HG03575 (cell line): ENCODE measurements around the gene P2RY2.

Experiments
- ATAC-seq: cut with Tn5 transposase; IDR thresholded peaks from one replicate; pipeline ENCODE4 v1.9.1; 2021; ENCODE audit not compliant: unreplicated experiment, insufficient number of reproducible peaks, low FRiP score; ENCODE audit errors: extremely low read depth

P2RY2 gene

DNA sequence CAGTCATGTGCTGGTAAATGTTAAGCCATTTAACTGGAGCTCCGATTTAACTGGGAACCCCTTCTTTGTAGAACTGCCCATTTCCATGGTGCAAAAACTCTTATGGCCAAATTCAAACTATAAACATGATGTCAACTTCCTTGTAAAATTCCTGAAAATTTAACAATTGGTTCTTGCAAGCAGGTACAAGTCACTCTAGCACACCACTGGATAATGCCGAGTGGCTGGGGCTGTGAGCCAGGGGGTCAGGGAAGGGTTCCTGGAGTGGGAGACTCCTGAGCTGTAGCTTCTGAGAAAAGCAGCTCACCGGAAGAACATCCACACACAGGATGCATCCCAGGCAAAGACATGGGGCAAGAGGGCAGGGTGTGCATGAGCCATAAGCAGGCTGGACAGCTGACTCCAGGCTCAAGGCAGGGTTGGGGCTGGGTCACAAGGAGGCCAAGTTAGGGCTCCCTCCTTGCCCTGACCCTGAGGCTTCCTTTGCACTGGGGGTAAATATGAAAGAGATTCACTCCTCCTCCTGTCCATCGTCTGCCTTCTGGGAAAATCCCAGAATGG is 18.2 kb downstream of the P2RY2 start:
- no peak for ATAC-seq

DNA sequence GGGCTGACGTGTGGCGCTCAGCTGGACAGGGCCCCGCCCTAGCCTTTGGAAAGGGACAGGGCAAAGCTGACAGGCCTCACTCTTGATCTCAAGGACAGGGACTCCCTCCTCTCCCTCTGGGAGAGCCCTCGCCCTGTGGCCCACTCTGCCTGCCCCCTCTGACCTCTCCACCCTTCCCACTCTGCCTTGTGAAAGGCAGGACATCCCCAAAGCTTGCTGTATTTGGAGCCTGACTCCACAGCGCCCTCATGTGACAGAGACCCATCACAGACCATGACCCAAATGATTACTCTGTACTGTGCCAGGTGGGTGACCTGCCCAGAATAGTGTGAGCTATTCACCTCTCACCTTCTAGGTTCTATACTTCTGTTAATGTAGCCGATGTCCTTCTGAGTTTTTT is 18.8 kb downstream of the P2RY2 start:
- no peak for ATAC-seq

DNA sequence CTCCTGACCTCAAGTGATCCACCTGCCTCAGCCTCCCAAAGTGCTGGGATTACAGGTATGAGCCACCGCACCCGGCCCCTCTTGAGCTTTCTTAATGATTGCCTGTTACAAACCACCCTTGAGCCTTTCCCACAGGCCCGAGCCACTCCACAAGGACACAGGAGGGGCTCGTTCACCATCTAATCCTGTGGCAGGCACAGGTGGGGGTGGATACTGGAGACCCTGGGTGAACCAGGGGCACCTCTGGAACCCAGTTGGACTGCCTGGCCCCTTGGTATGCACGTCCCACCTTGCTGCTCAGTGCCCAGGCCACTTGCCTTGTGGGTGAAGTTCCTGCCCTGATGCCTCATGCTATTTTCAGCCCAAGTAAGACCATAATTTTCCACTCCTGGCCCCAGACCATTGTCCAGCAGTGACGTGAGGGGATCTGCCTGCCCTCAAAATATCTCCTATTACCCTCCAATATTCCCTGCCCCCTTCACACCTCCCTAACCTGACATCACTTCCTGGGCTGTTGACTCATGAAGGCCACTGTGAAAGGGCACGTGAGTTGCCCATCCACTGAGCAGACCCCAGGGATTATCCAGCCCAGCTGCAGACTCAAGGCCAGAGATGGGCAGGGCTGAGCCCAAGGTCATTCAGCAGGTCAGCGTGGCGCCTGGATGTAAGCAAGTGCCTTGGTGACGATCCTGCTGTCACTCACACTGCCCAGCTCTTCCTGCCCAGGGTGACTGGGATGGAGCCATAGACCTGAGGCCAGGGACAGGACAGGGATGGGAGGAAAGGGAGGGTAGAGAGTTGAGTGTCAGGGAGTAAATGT is 19.6 kb downstream of the P2RY2 start:
- no peak for ATAC-seq

DNA sequence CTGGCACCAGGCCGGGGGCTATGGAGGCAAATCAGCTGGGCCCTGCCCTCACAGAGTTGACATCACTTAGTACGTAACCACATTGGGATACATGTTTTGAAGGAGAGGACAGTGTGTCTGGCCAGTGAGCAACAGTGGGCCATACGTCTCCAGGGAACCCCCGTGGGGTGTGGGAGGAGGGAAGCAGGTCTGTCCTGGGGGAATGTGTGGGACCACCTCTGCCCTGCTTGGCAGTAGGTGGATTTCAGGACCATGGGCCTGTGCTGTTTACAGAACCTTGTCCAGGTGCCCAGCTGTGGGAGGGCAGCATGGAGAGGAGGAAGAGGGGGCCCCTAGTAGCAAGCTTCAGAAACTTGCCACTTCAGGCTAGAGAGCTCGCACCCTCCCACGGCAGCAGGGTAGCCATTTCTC is 21.0 kb downstream of the P2RY2 start:
- ATAC-seq, result no peak

DNA sequence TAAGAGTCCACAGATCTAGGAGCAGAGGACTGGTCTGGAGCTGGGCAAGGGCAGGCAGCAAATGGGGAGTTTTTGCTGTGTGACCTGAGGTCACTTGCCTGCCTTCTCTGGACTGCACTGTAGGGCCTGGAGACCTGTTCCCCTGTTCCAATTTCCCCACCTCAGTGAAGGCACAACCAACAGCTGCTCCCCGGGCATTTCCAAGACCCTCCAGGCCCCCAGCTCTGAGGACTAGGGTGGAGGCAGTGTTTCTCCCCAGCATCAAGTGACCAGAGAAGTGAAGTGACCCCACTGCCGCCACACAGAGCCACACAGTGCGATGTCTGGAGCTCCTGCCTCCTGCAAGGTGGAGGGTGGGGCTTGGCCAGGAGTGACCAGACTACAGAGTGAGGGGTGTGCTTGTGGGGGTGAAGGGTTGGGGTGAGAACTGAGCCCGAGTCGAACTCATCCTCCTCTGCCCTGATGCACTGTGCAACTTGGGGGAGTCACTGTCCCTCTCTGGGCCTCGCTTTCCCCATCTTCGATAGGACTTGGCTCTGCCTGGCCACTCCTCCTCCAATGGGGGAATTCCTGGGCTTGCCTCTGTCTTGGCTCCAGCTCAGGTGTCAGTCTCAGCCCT is 21.6 kb downstream of the P2RY2 start:
- ATAC-seq, result no peak

DNA sequence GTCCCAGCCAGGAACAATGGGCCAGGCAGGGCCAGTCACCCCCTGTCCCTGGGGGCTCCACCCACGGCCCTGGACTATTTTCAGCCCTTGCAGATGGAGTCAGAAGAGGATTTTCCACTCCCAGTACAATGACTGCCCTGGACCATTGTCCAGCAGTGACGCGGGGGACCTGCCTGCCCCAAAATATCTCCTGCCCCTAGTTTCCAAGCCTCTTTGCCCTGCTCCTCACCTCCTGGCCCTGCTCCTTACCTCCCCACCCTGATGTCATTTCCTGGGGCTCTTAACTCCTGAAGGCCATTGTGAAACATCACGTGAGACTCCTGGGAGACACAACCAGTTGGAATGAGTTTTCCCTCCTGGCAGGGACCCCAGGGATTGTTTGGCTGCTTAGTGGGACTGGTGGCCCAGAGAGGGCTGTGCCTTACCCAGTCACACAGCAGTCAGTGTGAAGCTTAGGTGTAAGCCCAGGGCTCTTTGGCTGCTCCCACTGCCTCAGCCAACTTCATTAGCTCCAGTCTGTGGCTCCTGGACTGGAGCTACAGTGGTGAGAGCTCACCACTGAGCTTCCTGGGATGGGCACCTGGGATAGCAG is 22.2 kb downstream of the P2RY2 start:
- ATAC-seq, result no peak

DNA sequence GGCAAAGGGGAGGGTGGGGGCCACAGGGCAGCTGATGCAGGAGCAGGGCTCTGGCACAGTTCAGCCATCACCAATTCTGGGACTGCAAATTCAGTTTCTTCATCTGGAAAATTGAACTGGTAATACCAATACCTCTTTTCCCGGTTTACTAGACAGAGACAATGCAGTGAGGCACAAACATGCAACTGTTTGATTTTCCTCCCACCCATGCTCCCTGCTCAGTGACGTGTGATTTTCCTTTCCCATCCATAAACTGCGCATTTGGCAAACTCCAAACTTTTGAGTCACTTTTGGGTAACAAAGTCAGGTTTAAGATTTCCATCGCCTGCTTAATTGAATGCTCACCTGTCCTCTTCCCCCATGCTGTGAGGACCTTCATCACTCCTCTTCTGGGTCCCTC is 23.2 kb downstream of the P2RY2 start:
- no peak for ATAC-seq

DNA sequence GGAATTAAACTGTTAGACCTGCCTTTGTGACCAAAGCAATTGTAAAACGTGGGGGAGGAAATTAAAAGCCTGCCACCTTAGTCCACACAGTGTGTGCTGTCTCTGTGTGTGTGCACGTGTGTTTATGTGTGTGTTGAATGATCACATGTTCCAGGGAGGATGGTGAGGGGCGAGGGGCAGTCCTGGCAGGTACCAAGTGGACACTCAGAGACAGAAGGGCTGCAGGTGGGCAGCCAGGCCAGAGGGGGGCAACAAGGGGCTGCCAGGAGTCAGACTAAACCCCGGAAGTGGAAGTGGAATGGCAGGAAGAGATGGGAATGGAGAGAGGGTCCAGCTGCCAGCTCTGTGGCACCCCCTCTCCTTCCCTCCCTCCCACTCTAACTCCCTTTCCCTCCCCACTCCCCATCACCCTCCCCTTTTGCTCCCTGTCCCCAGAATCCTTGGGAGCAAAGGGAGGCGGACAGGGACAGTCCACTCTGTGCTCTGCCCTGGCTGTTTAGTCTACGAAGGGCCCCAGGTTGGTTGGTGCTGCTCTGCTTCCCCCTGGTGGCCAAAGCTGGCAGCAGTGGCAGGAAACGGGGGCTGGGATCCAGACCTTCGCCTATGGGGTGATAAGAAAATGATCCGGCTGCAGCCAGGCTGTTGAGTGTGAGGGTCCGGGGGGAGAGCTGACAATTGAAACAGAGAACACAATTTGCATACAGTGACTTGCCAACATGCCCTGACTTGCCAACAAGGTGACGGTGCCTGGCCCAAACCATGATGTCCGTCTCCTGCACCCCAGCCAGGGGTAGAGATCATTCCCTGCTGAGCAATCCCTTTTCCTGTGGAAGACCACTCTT is 24.4 kb downstream of the P2RY2 start:
- no peak for ATAC-seq

DNA sequence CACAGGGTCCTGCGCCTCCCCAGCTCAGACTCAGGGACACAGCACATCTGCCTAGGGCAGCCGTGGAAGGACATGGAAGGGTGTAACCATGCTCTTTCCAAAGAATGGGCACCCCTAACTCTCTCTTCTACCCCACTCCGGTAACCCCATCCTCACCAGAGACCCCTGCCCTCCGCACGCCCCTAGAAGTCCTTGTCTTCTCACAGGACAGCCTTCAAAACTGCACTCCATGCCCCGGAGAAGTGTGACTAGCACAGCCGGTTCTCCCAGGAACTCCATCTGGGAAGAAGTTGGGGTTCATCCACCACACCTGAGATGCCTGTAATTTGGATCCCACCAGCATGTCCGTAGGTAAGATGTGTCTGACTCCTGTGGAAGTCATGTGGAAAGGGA is 25.0 kb downstream of the P2RY2 start:
- ATAC-seq, result no peak

DNA sequence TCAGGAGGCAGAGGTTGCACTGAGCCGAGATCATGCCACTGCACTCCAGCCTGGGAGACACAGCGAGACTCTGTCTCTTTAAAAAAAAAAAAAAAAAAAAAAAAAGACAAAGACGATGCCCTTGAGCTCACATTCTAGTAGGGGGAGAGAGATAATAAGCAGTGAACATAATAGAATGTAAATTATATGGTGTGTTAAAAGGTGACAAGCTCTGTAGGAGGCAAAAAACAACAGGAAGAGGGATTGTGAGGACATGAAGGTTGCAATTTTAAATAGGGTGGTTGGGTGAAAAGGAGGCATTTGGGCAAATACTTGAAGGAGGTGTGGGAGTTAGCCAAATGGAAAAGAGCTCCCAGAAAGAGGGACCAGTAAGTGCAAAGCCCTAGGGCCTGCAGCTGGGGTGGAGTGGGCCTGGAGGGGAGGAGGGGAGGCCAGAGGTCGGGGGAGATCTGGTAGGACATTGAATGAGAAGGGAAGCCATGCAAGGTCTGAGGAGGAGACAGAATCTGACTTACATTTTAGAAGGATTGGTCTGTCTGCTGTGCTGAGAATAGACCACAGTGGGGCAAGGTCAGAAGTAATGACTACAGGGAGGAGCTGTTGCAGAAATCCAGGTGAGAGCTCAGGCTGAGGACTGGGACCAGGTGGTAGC is 26.6 kb downstream of the P2RY2 start:
- ATAC-seq, result no peak

DNA sequence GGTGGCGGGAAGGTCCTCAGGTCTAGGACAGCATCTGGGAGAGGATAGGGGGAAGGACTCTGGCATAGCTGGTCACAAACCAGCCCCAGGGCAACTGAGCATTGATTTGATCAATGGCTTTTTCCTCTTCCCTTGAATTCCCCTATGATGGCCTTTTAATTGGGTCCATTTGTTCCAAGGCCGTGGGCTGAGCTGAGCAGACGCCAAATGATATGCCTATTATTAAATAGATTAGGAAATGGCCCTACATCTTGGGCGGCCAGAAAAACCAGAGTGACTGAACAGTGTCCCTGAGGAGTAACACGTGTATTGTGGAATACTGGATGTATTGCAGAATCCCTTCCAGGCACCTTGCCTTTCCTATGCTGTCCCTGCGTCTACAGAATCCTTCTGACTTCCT is 27.4 kb downstream of the P2RY2 start:
- no peak for ATAC-seq

DNA sequence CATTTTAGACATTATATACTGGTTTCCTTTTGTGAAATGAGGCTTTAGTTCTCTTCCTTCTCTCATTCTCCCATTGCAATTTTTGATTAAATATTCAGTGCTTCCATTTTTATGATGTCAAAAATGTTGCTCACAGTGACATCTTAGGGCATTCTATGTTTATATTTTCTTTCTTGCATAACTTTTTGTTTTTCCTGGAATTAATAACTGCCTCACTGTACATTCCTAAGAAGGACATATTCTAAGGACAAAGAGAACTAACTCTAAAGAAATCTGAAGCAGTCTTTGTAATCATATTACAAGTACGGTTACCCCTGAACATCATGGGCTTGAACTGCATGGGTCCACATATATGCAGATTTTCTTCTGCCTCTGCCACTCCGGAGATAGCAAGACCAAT is 28.2 kb downstream of the P2RY2 start:
- ATAC-seq, result no peak

DNA sequence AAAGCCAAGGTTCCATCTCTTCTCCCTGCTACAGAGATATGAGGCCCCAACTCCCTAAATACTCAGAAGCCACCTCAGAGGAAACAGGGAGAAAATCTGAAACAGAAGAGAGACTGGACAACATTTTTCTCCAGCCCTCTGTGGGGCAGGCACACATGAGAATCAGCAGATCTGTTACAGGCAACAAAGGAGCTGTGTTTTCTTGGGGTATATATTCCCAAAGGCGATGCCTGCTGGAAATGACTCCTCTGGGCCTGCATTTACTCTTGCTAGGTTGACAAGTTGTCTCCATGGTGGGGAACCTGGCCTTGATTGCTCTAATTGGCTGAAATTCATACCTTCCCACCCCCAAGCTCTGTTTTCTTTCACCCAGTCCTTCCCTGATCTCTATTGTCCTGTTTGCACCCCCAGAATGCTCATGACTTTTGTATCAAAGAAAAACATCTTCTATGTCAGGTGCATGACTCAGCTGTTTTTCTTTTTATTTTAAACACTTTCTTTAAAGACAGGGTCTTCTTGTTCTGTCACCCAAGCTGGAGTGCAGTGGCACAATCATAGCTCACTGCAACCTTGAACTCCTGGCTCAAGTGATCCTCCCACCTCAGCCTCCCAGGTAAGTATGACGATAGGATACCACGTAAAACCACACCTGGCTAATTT is 30.6 kb downstream of the P2RY2 start:
- no peak for ATAC-seq

DNA sequence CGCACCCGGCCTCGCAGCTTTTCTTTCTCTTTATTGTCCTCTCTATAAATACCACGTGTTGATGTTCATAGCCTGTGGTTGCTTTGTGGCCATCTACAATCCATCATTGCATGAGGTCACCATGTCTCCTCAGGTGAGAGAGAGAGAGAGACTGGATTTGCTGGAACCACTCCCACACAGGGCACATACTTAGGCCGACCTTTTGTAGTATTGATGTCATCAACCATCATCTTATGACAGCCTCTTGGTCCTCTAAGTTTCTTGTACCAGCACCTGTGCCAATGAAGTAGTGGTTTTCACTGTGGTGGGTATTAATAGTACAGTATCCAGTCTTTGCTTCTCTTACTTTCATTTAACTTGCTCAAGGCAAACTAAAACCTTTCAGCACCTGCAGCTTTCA is 31.2 kb downstream of the P2RY2 start:
- no peak for ATAC-seq

DNA sequence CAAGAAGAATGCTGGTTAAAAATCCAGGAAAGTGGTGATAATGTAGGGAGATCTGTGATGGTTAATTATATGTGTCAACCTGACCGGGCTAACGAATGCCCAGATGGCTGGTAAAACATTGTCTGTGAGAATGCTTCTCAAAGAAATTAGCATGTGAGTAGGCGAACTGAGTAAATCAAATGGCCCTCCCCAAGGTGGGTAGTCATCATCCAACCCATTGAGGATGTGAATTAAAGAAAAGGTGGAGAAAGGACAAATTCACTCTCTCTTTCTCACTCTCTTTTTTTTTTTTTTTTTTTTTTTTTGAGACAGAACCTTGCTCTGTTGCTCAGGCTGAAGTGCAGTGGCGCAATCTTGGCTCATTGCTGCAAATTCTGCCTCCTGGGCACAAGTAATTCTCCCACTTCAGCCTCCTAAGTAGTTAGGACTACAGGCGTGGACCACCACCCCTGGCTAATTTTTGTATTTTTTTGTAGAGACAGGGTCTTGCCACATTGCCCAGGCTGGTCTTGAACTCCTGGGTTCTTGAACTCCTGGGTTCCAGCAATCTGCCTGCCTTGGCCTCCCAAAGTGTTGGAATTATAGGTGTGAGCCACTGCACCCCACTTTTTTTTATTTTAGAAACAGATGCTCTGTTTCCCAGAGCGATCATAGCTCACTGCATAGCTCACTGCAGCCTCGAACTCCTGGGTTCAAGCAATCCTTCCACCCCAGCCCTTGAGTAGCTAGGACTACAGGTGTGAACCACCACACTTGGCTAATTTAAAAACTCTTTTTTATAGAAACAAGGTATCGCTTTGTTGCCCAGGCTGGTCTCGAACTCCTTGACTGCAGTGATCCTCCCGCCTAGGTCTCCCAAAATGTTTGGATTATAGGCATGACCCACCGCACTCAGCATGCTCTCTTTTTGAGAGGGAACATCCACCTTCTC is 32.0 kb downstream of the P2RY2 start:
- ATAC-seq, result no peak

DNA sequence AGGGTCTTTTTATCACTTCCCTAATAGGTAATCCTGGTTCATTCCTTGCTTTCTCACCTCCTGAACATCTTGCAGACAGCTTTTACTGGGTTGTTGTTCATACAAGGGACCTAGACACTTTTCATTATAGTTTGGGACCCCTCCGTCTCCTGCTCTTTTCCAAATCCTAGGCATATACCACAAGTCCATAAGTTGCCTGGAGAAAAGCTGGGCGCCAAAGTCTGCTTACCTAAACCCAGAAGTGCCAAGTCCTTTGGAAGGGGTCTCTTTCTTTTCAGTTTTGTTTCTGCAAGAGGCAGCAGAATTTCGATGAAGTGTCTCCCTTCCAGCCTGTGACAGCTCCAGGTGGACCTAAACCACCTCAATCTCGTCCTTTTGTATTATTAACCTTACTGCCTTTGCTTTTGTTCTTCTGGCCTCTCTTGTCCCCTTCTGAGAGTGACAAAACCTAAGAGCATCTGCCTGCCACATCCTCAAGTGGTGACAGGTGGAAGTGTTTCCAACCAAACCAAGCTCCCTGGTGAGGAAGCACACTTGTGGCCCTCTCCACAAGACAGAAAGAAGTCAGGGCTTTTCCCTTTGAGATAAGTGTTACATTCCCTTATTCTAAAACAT is 34.6 kb downstream of the P2RY2 start:
- ATAC-seq, result no peak
